ENCODE results near the gene LPP.

The LPP gene

GRCh38 chr3:188533612-188534357 lies 379.8 kb downstream of the LPP start:
- in situ Hi-C loops (cut with MboI; ENCODE audit: low sequenced_read_pairs), result no loop called here

GRCh38 chr3:188534633-188535032 lies 380.7 kb downstream of the LPP start:
- in situ Hi-C loops (cut with MboI; ENCODE audit: low sequenced_read_pairs), result no loop called here

GRCh38 chr3:188537606-188538005 lies 383.6 kb downstream of the LPP start:
- in situ Hi-C loops (cut with MboI; ENCODE audit: low sequenced_read_pairs), result no loop called here

GRCh38 chr3:188539037-188539436 lies 385.1 kb downstream of the LPP start:
- in situ Hi-C loops (cut with MboI; ENCODE audit: low sequenced_read_pairs), result no loop called here

GRCh38 chr3:188539631-188540194 lies 385.8 kb downstream of the LPP start:
- in situ Hi-C loops (cut with MboI; ENCODE audit: low sequenced_read_pairs), result no loop called here

- in situ Hi-C loops (cut with MboI; ENCODE audit: low sequenced_read_pairs), result no loop called here
Measured at GRCh38 chr3:188542196-188542595, 388.2 kb downstream of the LPP start.

- in situ Hi-C loops (cut with MboI; ENCODE audit: low sequenced_read_pairs), result no loop called here
Measured at GRCh38 chr3:188544012-188544411, 390.1 kb downstream of the LPP start.

GRCh38 chr3:188546835-188547670 lies 393.1 kb downstream of the LPP start:
- in situ Hi-C loops (cut with MboI; ENCODE audit: low sequenced_read_pairs), result no loop called here

GRCh38 chr3:188553569-188553968 lies 399.6 kb downstream of the LPP start:
- in situ Hi-C loops (cut with MboI; ENCODE audit: low sequenced_read_pairs), result no loop called here

GRCh38 chr3:188554404-188554803 lies 400.4 kb downstream of the LPP start:
- in situ Hi-C loops (cut with MboI; ENCODE audit: low sequenced_read_pairs), result no loop called here

- in situ Hi-C loops (cut with MboI; ENCODE audit: low sequenced_read_pairs), result no loop called here
Measured at GRCh38 chr3:188557235-188557634, 403.3 kb downstream of the LPP start.

- in situ Hi-C loops (cut with MboI; ENCODE audit: low sequenced_read_pairs), result no loop called here
Measured at GRCh38 chr3:188558343-188559071, 404.6 kb downstream of the LPP start.

GRCh38 chr3:188559072-188559429 lies 405.1 kb downstream of the LPP start:
- in situ Hi-C loops (cut with MboI; ENCODE audit: low sequenced_read_pairs), result no loop called here

- in situ Hi-C loops (cut with MboI; ENCODE audit: low sequenced_read_pairs), result no loop called here
Measured at GRCh38 chr3:188559856-188560255, 405.9 kb downstream of the LPP start.

GRCh38 chr3:188562144-188562543 lies 408.2 kb downstream of the LPP start:
- in situ Hi-C loops (cut with MboI; ENCODE audit: low sequenced_read_pairs), result no loop called here

- in situ Hi-C loops (cut with MboI; ENCODE audit: low sequenced_read_pairs), result no loop called here
Measured at GRCh38 chr3:188567478-188568195, 413.7 kb downstream of the LPP start.

GRCh38 chr3:188568736-188569135 lies 414.8 kb downstream of the LPP start:
- in situ Hi-C loops (cut with MboI; ENCODE audit: low sequenced_read_pairs), result no loop called here

GRCh38 chr3:188571531-188572095 lies 417.7 kb downstream of the LPP start:
- in situ Hi-C loops (cut with MboI; ENCODE audit: low sequenced_read_pairs), result no loop called here

- in situ Hi-C loops (cut with MboI; ENCODE audit: low sequenced_read_pairs), result no loop called here
Measured at GRCh38 chr3:188573291-188573940, 419.5 kb downstream of the LPP start.

GRCh38 chr3:188573956-188574355 lies 420.0 kb downstream of the LPP start:
- in situ Hi-C loops (cut with MboI; ENCODE audit: low sequenced_read_pairs), result no loop called here

Measured in HL-60/S4 (cell line).